ENCODE results near the gene TRIP12.

TRIP12 gene

DNA sequence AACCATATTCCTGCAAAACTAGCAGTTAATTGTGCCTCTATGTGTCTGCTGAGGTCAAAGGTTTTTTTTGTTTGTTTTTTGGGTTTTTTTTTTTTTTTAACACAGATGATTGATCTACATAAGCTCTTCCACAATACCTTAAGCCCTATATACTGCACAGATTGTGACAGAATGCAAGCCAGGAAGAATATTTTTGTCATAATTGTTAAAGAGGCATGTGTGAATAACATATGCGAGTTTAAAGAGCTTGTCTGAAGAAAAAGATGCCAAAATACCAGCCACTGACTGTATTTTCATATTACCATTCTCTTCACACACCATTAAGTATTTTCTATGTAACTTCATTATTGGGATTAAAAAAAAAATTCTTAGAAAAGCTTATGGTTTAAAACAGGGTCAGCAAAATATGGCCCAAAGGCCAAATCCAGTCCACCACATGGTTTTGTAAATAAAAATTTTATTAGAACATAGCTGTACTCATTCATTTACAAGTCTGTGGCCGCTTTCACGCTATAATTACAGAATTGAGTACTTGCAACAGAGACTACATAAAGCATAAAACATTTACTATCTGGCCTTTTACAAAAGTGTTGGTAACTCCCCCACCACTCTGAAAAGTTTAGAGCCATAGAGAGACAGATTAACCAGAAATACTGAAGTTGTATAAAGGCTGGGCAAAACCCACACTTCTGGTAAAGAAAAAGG, 89.9 kb downstream of the TRIP12 start:
- no peak overlapping the region for H3K4me3 ChIP-seq (ENCODE audit: low read length)
- no peak for DNase-seq (ENCODE audit: low read depth)
- TF ChIP-seq CTCF (conservative IDR thresholded peaks at IDR 0.05; ENCODE audit: low read depth, low read length): no peak

DNA sequence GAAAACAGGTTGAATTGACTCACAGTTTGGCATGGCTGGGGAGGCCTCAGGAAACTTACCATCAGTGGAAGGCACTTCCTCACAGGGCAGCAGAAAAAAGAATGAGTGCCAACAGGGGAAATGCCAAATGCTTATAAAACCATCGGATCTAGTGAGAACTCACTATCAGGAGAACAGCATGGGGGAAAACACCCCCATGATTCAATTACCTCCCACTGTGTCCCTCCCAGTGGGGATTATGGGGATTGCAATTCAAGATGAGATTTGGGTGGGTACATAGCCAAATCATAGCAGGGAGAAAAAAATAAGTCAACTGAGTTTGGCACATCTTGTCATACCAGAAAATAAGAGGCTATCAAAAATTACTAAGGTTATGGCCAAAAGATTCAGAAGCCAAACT, 96.3 kb downstream of the TRIP12 start:
- TF ChIP-seq CTCF (conservative IDR thresholded peaks at IDR 0.05; ENCODE audit: low read depth, low read length): no peak
- no peak overlapping the region for H3K4me3 ChIP-seq (ENCODE audit: low read length)
- DNase-seq (ENCODE audit: low read depth): no peak

GRCh38 chr2:229821316-229821715, 100.5 kb downstream of the TRIP12 start:
- no peak overlapping the region for H3K4me3 ChIP-seq (ENCODE audit: low read length)
- no peak for TF ChIP-seq CTCF (conservative IDR thresholded peaks at IDR 0.05; ENCODE audit: low read depth, low read length)
- no peak for DNase-seq (ENCODE audit: low read depth)

DNA sequence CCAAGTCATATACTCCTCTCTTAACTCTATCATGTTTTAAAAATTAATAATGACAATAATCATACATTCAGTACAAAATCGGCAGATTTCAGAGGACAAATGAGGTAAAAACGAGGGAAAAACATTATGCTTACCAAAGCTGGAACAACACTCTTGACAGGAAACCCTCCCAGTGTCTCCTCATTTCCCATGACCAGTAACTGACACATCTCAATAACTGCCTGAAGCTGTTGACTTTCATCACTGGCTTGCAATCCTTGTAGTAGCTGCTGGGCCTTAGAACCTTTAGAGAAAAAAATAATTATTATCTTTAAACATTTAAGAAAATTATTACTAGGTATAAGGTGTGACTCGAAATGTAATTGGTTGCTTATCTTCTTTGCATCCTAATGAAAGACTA, 103.6 kb downstream of the TRIP12 start:
- no peak for DNase-seq (ENCODE audit: low read depth)
- TF ChIP-seq CTCF (conservative IDR thresholded peaks at IDR 0.05; ENCODE audit: low read depth, low read length): no peak
- H3K4me3 ChIP-seq (ENCODE audit: low read length): no peak overlapping the region

DNA sequence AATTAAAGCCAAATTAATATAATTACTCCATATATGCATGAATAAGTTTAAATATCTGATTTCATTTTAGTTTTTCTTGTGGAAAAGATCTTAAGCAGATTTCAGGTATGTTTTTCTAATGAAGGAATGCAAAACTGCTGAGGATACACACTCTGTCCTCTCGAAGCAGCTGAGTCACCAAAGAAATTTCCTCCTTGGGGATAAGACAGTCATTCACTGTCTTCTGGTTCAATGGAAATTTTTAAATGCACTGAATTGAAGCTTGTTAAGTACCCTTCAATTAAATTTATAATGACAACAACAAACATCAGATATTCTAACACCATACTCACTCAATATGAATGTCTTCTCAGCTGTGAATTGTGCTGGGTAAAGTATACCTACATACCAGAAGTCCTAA, 106.0 kb downstream of the TRIP12 start:
- DNase-seq (ENCODE audit: low read depth): no peak
- H3K4me3 ChIP-seq (ENCODE audit: low read length): no peak overlapping the region

DNA sequence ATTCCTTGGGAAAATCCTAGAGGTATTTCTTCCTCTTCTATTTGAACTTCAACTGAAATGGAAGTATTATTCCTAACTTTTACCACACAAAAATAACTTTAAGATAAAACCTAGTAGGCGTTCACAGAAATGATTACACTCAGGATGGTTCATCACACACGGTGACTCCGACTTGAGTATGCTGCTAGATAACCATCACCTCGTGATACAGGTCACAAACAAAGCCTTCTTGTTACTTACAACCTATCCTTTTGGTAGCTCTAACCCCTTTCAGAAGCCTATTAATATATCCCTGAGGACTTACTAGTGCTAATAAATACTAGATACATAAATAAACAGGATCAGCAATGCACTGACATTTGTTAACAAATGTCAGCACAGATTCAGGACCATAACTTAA, 106.5 kb downstream of the TRIP12 start:
- no peak for TF ChIP-seq CTCF (conservative IDR thresholded peaks at IDR 0.05; ENCODE audit: low read depth, low read length)
- no peak overlapping the region for H3K4me3 ChIP-seq (ENCODE audit: low read length)
- DNase-seq (ENCODE audit: low read depth): no peak

More for the DNA sequence above, 106.0 kb downstream of the TRIP12 start:
- TF ChIP-seq CTCF (conservative IDR thresholded peaks at IDR 0.05; ENCODE audit: low read depth, low read length): no peak

GRCh38 chr2:229810786-229811185, 111.0 kb downstream of the TRIP12 start:
- no peak for DNase-seq (ENCODE audit: low read depth)
- no peak for TF ChIP-seq CTCF (conservative IDR thresholded peaks at IDR 0.05; ENCODE audit: low read depth, low read length)
- H3K4me3 ChIP-seq (ENCODE audit: low read length): no peak overlapping the region

All from retinal pigment epithelial cell (primary cell).